Activated T-cell treated with anti-CD3 and anti-CD28 coated beads for 24 hours (primary cell): ENCODE results near the gene REEP5.
"Not testable (repeated sequence)": the region's sequence is repeated elsewhere in the genome, so short reads cannot be mapped to it uniquely, and the experiment has no call there.

Experiments used
- DNase-seq: peaks from one replicate; pipeline ENCODE4 v3.0.0-alpha.2; 2020; ENCODE audit warnings: low read depth

REEP5 gene

GRCh38 chr5:112933105-112933504 is 11.1 kb upstream of the REEP5 start:
- no peak for DNase-seq

GRCh38 chr5:112931473-112931872 is 9.4 kb upstream of the REEP5 start:
- no peak for DNase-seq

- no peak for DNase-seq
These were observed 8.0 kb upstream of the REEP5 start for GRCh38 chr5:112930082-112930344.

GRCh38 chr5:112929336-112930081 is 7.5 kb upstream of the REEP5 start:
- DNase-seq = no peak

GRCh38 chr5:112923988-112924387 is 2.0 kb upstream of the REEP5 start:
- no peak for DNase-seq

GRCh38 chr5:112923148-112923917 is 1.3 kb upstream of the REEP5 start:
- DNase-seq = no peak

- peak; percentile 44 for DNase-seq
These were observed 798 bp downstream of the REEP5 start for GRCh38 chr5:112921026-112921832.

- DNase-seq = no peak
These were observed 2.1 kb downstream of the REEP5 start for GRCh38 chr5:112919972-112920371.

GRCh38 chr5:112918679-112919078 is 3.3 kb downstream of the REEP5 start:
- no peak for DNase-seq

GRCh38 chr5:112918136-112918535 is 3.9 kb downstream of the REEP5 start:
- no peak for DNase-seq

- no peak for DNase-seq
These were observed 4.5 kb downstream of the REEP5 start for GRCh38 chr5:112917453-112917995.

- no peak for DNase-seq
These were observed 6.2 kb downstream of the REEP5 start for GRCh38 chr5:112915831-112916230.

- no peak for DNase-seq
These were observed 7.4 kb downstream of the REEP5 start for GRCh38 chr5:112914584-112914983.

- no peak for DNase-seq
These were observed 11.5 kb downstream of the REEP5 start for GRCh38 chr5:112910529-112910928.

- DNase-seq = no peak
These were observed 13.2 kb downstream of the REEP5 start for GRCh38 chr5:112908854-112909253.

GRCh38 chr5:112907166-112907631 is 14.8 kb downstream of the REEP5 start:
- DNase-seq = no peak

GRCh38 chr5:112906637-112907036 is 15.4 kb downstream of the REEP5 start:
- DNase-seq = no peak

- DNase-seq = not testable (repeated sequence)
These were observed 17.0 kb downstream of the REEP5 start for GRCh38 chr5:112904996-112905395.

GRCh38 chr5:112902561-112902960 is 19.5 kb downstream of the REEP5 start:
- no peak for DNase-seq

- DNase-seq = no peak
These were observed 26.3 kb downstream of the REEP5 start for GRCh38 chr5:112895682-112896081.

GRCh38 chr5:112892776-112893175 is 29.3 kb downstream of the REEP5 start:
- no peak for DNase-seq

GRCh38 chr5:112892066-112892465 is 30.0 kb downstream of the REEP5 start:
- DNase-seq = not testable (repeated sequence)

- DNase-seq = no peak
These were observed 35.1 kb downstream of the REEP5 start for GRCh38 chr5:112886975-112887374.
